GM20431 (cell line): Measurements from ENCODE around the gene AOC2.
"Not testable (repeated sequence)": the region's sequence is repeated elsewhere in the genome, so short reads cannot be mapped to it uniquely, and the experiment has no call there.

Experiments used
- in situ Hi-C: fragments of 300-500 bp; cut with MseI, MboI; formaldehyde crosslinking; loops from one replicate; pipeline ENCODE4 v1.15.0; 2020; ENCODE audit warnings: low sequenced_read_pairs; ENCODE audit not compliant: unreplicated experiment

Gene AOC2

GRCh38 chr17:42852351-42852750 lies 8.0 kb downstream of the AOC2 start:
- in situ Hi-C loops: no loop called here

- in situ Hi-C loops: no loop called here
Measured at GRCh38 chr17:42853004-42853403, 8.6 kb downstream of the AOC2 start.

DNA sequence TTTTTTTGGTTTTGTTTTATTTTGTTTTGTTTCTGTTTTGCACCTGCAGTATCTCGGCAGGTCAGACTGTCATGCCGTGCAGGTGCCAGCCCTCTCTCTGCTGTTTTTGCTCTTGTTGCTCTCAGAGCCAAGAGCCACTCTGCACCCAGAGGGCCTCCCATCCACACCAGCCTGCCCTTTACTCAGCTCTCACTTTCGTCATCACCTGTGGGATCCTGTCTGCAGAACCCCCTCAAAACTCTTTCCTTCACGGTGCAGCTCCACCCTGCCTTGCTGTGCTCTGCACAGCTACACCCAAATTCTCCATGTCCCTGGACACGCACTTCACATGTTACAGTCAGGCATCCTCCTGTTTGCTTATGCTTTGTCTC lies 9.2 kb downstream of the AOC2 start:
- in situ Hi-C loops: no loop called here

- in situ Hi-C loops: no loop called here
Measured at GRCh38 chr17:42853968-42854790, 9.8 kb downstream of the AOC2 start.

DNA sequence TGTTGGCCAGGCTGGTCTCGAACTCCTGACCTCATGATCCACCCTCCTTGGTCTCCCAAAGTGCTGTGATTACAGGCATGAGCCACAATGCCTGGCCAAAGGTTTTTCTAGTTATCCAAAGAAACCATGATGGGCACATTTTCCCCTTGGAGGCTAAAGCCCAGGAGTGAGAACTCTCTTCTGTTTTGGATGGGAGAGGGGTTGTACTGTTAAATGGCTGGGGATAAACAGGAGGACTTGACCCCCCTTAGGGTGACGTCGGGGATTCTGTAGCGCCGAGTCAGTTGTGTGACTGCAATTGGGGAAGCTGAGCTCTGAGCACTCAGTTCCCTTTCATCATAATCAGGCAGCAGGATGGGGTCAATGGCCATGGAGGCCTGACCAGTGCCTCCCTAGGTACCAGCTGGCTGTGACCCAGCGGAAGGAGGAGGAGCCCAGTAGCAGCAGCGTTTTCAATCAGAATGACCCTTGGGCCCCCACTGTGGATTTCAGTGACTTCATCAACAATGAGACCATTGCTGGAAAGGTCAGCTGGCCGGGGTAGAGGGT lies 10.7 kb downstream of the AOC2 start:
- in situ Hi-C loops: no loop called here

- in situ Hi-C loops: not testable (repeated sequence)
Measured at GRCh38 chr17:42856093-42856492, 11.7 kb downstream of the AOC2 start.

GRCh38 chr17:42856516-42856915 lies 12.1 kb downstream of the AOC2 start:
- in situ Hi-C loops: not testable (repeated sequence)

DNA sequence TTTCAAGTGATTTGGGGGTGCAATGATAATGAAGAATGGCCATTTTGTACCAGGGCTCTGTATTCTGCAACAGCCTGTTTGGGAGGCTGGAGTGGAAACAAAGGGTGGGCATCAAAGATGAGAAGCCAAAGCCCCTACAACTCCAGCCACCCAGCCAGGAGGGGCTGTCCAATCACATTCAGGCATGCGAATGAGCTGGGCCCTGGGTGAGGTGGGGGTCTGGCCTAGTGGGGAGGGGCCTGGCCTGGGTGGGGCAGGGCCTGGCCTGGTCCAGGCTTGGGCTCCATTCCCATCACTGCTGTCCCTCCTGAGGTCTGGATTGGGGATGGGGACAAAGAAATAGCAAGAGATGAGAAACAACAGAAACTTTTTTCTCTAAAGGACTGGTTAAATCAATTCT lies 13.0 kb downstream of the AOC2 start:
- in situ Hi-C loops: no loop called here

DNA sequence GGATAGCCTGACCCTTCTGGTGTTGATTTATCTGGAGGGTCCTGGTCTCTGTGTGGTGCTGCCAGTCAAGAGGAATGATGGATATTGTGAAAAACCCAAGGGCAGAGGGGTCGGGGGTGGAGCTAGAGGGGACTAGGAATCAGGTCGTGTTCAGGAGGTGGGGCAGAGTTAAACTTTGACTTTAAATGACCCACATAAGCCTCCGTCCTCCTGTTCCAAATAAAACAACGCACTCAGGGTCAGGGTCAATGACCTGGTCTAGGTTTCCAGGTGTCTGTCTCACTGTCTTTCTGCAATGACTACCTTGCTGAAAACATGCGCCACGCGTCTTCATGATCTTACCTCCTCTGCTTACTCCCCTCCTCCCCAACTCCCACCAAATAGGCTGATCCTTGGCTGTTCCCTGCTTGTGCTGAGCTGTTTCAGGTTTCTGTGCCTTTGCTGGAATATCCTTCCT lies 21.3 kb downstream of the AOC2 start:
- in situ Hi-C loops: no loop called here

DNA sequence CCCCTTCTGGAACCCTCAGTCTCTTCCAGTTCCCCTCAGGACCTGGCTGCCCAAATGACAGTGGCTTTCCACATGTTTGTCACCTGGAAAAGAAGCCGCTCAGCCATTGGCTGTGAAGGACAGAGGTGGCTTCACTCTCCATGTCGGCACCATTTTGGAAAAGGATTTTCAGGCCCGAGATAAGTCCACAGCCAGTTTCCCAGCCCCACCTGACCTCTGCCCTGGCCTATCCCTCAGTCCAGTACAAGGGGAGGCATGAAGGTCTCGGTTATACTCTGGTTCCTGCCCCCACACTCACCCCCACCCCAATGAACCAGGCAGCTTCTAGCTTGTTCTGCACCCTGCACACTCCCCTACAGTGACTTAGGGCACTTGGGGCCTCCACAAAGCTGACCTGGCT lies 21.8 kb downstream of the AOC2 start:
- in situ Hi-C loops: no loop called here

DNA sequence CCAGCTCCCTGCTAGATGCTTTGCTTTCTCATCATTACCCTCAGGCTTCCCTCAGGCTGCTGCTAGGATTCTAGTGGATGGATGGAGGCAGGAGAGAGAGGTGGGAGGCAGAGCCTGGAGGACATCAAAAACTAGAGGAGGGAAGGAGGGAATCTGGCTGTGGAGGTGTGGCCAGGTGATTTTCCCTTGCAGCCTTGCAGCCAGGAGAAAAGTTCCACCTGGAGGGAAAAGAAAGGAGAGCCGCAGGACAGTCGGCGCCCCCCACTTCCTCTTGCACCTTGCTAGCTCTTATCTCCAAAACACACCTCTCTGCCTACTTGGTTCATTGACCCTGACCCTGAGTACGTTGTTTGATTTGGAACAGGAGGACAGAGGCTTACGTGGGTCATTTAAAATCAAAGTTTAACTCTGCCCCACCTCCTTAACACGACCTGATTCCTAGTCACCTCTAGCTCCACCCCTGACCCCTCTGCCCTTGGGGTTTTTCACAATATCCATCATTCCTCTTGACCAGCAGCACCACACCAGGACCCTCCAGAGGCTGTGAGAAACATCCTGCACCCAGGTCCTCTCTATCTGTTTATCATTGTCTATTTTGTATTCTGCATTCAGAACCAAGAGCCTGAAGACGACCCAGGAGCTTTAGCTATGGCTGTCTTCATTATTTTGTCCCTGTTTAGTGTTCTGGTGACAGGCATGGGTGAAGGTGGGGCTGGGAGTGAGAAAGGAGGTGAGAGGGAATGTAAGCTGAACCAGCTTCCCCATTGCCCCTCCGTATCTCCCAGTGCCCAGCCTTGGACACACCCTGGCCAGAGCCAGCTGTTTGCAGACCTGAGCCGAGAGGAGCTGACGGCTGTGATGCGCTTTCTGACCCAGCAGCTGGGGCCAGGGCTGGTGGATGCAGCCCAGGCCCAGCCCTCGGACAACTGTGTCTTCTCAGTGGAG lies 22.5 kb downstream of the AOC2 start:
- in situ Hi-C loops: no loop called here

GRCh38 chr17:42867694-42868261 lies 23.4 kb downstream of the AOC2 start:
- in situ Hi-C loops: not testable (repeated sequence)

DNA sequence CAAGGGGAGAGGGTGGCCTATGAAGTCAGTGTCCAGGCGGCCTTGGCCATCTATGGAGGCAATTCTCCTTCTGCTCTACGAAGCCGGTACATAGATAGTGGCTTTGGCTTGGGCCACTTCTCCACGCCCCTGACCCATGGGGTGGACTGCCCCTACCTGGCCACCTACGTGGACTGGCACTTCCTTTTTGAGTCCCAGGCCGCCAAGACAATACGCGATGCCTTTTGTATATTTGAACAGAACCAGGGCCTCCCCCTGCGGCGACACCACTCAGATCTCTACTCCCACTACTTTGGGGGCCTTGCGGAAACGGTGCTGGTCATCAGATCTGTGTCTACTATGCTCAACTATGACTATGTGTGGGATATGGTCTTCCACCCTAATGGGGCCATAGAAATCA lies 24.0 kb downstream of the AOC2 start:
- in situ Hi-C loops: no loop called here

GRCh38 chr17:42871647-42872046 lies 27.3 kb downstream of the AOC2 start:
- in situ Hi-C loops: no loop called here

GRCh38 chr17:42872251-42872965 lies 28.0 kb downstream of the AOC2 start:
- in situ Hi-C loops: no loop called here

DNA sequence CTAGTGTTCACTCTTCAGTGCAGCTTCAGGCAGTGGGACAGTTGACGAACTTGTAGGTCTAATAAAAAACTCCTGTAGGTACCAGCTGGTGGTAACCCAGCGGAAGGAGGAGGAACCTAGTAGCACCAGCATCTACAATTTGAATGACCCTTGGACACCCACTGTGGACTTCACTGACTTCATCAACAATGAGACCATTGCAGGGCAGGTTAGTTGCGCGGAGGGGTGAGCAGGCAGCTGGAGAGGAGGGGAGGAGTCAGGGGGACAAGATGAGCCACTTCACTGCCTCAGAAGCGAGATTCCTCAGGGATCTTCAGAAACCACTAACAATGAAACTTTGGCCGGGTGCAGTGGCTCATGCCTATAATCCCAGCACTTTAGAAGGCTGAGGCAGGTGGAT lies 28.9 kb downstream of the AOC2 start:
- in situ Hi-C loops: no loop called here

DNA sequence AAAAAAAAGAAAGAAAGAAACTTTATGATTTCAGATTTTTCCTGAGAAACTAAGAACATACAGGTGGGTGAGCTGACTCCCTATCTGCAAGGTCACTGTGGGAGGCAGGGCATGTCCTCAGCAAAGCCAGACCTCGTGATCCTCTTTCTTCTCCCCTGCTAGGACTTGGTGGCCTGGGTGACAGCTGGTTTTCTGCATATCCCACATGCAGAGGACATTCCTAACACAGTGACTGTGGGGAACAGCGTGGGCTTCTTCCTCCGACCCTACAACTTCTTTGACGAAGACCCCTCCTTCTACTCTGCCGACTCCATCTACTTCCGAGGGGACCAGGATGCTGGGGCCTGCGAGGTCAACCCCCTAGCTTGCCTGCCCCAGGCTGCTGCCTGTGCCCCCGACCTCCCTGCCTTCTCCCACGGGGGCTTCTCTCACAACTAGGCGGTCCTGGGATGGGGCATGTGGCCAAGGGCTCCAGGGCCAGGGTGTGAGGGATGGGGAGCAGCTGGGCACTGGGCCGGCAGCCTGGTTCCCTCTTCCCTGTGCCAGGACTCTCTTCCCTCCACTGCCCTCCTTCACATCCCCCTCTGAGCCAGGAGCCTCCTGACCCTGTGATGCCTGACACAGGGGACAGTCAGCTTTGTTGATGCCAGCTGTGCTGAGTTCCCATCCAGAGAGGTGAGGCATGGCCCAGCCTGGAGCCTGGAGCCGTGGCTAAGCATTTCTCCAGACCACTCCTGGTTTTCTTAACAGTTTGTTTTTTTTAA lies 29.7 kb downstream of the AOC2 start:
- in situ Hi-C loops: not testable (repeated sequence)

DNA sequence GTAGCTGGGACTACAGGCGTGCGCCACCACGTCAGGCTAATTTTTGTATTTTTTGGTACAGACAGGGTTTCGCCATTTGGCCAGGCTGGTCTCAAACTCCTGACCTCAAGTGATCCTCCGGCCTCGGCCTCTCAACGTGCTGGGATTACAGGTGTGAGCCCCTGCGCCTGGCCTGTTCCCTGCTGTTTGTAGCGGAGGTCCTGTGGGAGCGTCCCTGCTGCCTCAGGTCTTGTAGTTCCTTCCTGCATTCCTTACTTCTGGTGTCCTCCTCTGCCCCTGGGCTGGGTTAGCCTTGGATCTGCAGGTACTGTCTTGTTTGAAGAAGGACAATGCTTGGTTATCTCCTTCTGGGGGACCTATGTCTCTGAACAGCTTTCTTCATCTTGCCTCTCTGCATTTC lies 32.7 kb downstream of the AOC2 start:
- in situ Hi-C loops: no loop called here
